ENCODE measurements around the gene STING1.

The STING1 gene

DNA sequence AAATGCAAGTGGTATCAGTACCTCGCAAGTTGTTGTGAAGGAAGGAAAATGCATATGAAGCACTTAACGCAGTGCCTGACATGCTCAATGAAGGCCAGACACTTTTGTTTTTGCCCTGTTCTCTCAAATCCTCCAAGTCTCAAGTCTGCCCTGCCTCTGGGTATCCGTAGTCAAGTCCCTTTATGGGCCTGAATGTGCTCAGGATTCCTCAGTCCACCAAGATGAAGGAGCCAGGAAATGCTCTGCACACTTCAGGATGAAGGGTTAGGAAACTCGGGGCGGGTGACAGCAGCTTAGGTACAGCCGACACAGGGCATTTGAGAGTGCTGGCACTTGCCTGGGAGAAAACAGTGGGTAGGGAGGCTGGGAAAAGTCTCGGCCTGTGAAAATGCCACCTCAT, 21.4 kb downstream of the STING1 start:
- no peak overlapping the region for H3K27ac ChIP-seq (ENCODE audit: low read length)
- no peak overlapping the region for H2AFZ ChIP-seq (ENCODE audit: low read depth, low read length)
- no peaks in the 10 kb centered on the region for H4K20me1 ChIP-seq (ENCODE audit: insufficient read depth, low read length)
- DNase-seq (no peak), ATAC-seq (ENCODE audit: insufficient read depth, low read depth) (no peak)
- no peaks in the 10 kb centered on the region for H3K27me3 ChIP-seq (ENCODE audit: insufficient read depth, low read length, poor library complexity)
- H3K9ac ChIP-seq (ENCODE audit: low read depth, low read length), result no peak overlapping the region
- TF ChIP-seq, protein P1, sequence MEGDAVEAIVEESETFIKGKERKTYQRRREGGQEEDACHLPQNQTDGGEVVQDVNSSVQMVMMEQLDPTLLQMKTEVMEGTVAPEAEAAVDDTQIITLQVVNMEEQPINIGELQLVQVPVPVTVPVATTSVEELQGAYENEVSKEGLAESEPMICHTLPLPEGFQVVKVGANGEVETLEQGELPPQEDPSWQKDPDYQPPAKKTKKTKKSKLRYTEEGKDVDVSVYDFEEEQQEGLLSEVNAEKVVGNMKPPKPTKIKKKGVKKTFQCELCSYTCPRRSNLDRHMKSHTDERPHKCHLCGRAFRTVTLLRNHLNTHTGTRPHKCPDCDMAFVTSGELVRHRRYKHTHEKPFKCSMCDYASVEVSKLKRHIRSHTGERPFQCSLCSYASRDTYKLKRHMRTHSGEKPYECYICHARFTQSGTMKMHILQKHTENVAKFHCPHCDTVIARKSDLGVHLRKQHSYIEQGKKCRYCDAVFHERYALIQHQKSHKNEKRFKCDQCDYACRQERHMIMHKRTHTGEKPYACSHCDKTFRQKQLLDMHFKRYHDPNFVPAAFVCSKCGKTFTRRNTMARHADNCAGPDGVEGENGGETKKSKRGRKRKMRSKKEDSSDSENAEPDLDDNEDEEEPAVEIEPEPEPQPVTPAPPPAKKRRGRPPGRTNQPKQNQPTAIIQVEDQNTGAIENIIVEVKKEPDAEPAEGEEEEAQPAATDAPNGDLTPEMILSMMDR (IDR thresholded peaks at IDR 0.05; ENCODE audit: borderline replicate concordance, extremely low read depth, low read length, poor library complexity, severe bottlenecking), result no peak
- no peak for TF ChIP-seq EZH2 (IDR thresholded peaks at IDR 0.05; ENCODE audit: borderline replicate concordance, low read depth, low read length, severe bottlenecking)
- no peaks in the 10 kb centered on the region for H3K36me3 ChIP-seq (ENCODE audit: insufficient read depth, low read length)
- no peak overlapping the region for H3K4me3 ChIP-seq (ENCODE audit: low read depth in 1 of 2, low read length in 2 of 2)
- H3K79me2 ChIP-seq (ENCODE audit: insufficient read depth, low read length), result no peaks in the 10 kb centered on the region
- peaks cover 26% of the 10 kb centered on the region for H3K4me1 ChIP-seq (ENCODE audit: insufficient read depth, low read length)
- no peaks in the 10 kb centered on the region for H3K9me3 ChIP-seq (ENCODE audit: insufficient read depth, low read length, severe bottlenecking)
- no peak overlapping the region for H3K4me2 ChIP-seq (ENCODE audit: insufficient read depth, low read length)

DNA sequence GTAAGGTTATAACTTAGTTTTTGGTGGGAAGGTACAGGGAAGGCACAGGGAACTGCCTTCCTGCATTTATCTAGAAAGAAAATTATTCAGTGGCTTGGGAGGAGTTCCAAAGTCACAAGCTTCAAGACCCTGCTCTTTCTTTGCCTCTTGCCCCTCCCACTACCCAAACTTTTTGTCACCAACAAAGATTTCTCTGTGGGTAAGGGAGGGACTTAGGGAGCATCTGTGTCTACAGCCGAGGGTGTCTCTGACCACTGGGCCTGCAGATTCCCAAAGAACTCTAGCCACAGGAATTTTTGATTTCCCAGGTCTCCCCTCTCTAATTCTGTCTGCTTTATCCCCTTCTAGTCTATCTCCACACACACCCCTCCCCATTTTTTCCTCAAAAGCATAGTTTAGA, 22.1 kb downstream of the STING1 start:
- no peaks in the 10 kb centered on the region for H4K20me1 ChIP-seq (ENCODE audit: insufficient read depth, low read length)
- ATAC-seq (ENCODE audit: insufficient read depth, low read depth), result no peak
- no peak overlapping the region for H3K9ac ChIP-seq (ENCODE audit: low read depth, low read length)
- no peak for DNase-seq
- H2AFZ ChIP-seq (ENCODE audit: low read depth, low read length), result no peak overlapping the region
- no peaks in the 10 kb centered on the region for H3K36me3 ChIP-seq (ENCODE audit: insufficient read depth, low read length)
- H3K4me1 ChIP-seq (ENCODE audit: insufficient read depth, low read length), result peaks cover 26% of the 10 kb centered on the region
- TF ChIP-seq, protein P1 (IDR thresholded peaks at IDR 0.05; ENCODE audit: borderline replicate concordance, extremely low read depth, low read length, poor library complexity, severe bottlenecking), result no peak
- TF ChIP-seq EZH2 (IDR thresholded peaks at IDR 0.05; ENCODE audit: borderline replicate concordance, low read depth, low read length, severe bottlenecking), result no peak
- H3K27ac ChIP-seq (ENCODE audit: low read length), result no peak overlapping the region
- H3K27me3 ChIP-seq (ENCODE audit: insufficient read depth, low read length, poor library complexity), result no peaks in the 10 kb centered on the region
- no peaks in the 10 kb centered on the region for H3K79me2 ChIP-seq (ENCODE audit: insufficient read depth, low read length)
- no peaks in the 10 kb centered on the region for H3K9me3 ChIP-seq (ENCODE audit: insufficient read depth, low read length, severe bottlenecking)
- no peak overlapping the region for H3K4me2 ChIP-seq (ENCODE audit: insufficient read depth, low read length)
- H3K4me3 ChIP-seq (ENCODE audit: low read depth in 1 of 2, low read length in 2 of 2), result no peak overlapping the region

DNA sequence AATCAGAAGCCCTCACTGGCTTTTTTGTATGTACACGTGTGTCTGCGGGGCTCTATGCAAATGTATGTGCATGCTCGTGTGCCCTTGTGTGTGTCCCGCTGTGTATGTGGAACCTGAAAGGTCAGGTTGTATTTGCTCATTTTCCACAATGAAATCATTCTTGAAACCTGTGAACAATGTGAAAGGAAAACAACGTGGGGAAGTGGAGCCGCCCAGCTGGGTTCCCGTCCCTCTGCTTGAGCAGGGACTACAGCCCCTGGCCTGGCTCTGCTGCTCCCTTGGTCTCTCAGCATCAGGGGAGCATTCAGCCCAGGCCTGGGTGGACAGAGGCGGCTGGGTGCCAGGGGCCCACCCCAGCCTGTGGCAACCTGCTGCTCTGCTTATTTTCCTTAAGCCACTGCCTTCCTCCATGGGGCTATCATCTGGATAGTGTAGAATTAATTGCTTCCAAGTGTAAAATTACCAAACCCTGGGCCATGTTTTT, 23.1 kb downstream of the STING1 start:
- H3K9ac ChIP-seq (ENCODE audit: low read depth, low read length), result peak overlapping the region; percentile 11
- peak overlapping the region; percentile 48 for H3K4me2 ChIP-seq (ENCODE audit: insufficient read depth, low read length)
- ATAC-seq (ENCODE audit: insufficient read depth, low read depth), result no peak

More for the DNA sequence above, 23.1 kb downstream of the STING1 start:
- no peaks in the 10 kb centered on the region for H3K9me3 ChIP-seq (ENCODE audit: insufficient read depth, low read length, severe bottlenecking)
- H3K27ac ChIP-seq (ENCODE audit: low read length), result peak overlapping the region; percentile 87
- H2AFZ ChIP-seq (ENCODE audit: low read depth, low read length), result peak overlapping the region; percentile 8; the same call in 1 of the 2 replicates
- H4K20me1 ChIP-seq (ENCODE audit: insufficient read depth, low read length), result no peaks in the 10 kb centered on the region
- no peak for DNase-seq
- no peaks in the 10 kb centered on the region for H3K79me2 ChIP-seq (ENCODE audit: insufficient read depth, low read length)
- no peak overlapping the region; a peak in 1 of 4 replicates for H3K4me3 ChIP-seq (ENCODE audit: low read depth in 1 of 2, low read length in 2 of 2)
- TF ChIP-seq, protein P1 (IDR thresholded peaks at IDR 0.05; ENCODE audit: borderline replicate concordance, extremely low read depth, low read length, poor library complexity, severe bottlenecking), result no peak
- no peak for TF ChIP-seq EZH2 (IDR thresholded peaks at IDR 0.05; ENCODE audit: borderline replicate concordance, low read depth, low read length, severe bottlenecking)
- peaks cover 26% of the 10 kb centered on the region for H3K4me1 ChIP-seq (ENCODE audit: insufficient read depth, low read length)
- no peaks in the 10 kb centered on the region for H3K36me3 ChIP-seq (ENCODE audit: insufficient read depth, low read length)
- H3K27me3 ChIP-seq (ENCODE audit: insufficient read depth, low read length, poor library complexity), result no peaks in the 10 kb centered on the region
